ENCODE data around the gene ZNF341. TPM values are rescaled to one million over a fixed set of nuclear protein-coding genes. Genes with fewer than 3 reads are reported as not detected.

ZNF341 gene
- polyA plus RNA-seq, 1 experiment = 2.9 TPM

- Histone ChIP-seq H3K36me3 (ENCODE audit: control insufficient read depth, insufficient read depth, low read length) (peaks cover 3% of the 10 kb centered on the region), H3K4me3 (ENCODE audit: low read depth, low read length) (no peak overlapping the region), H3K27me3 (ENCODE audit: control insufficient read depth, insufficient read depth, low read length) (no peaks in the 10 kb centered on the region)
- CTCF ChIA-PET = no interaction called here
- POLR2A ChIA-PET = no interaction called here
- no peak for TF ChIP-seq CTCF (IDR thresholded peaks at IDR 0.05; ENCODE audit: insufficient read depth, low read depth, low read length)
- no peak for DNase-seq (ENCODE audit: low read depth)
Measured at GRCh38 chr20:33766686-33767085, 34.9 kb downstream of the ZNF341 start.

GRCh38 chr20:33767777-33768138 is 36.0 kb downstream of the ZNF341 start:
- H3K36me3 ChIP-seq (ENCODE audit: control insufficient read depth, insufficient read depth, low read length) = peaks cover 3% of the 10 kb centered on the region; the same call in 1 of the 2 replicates
- no peaks in the 10 kb centered on the region for H3K27me3 ChIP-seq (ENCODE audit: control insufficient read depth, insufficient read depth, low read length)
- DNase-seq (ENCODE audit: low read depth) = no peak
- H3K4me3 ChIP-seq (ENCODE audit: low read depth, low read length) = no peak overlapping the region
- no peak for TF ChIP-seq CTCF (IDR thresholded peaks at IDR 0.05; ENCODE audit: insufficient read depth, low read depth, low read length)
- CTCF ChIA-PET = interaction anchor here (0.6 to 0.7 kb wide), 2 partner anchors 14 to 23 kb away, joined by 3 read pairs; no protein-coding TSS in a partner anchor
- POLR2A ChIA-PET = no interaction called here

GRCh38 chr20:33769043-33769442 is 37.2 kb downstream of the ZNF341 start:
- ChIA-PET POLR2A (no interaction called here), CTCF (no interaction called here)

GRCh38 chr20:33770005-33770404 is 38.2 kb downstream of the ZNF341 start:
- no peak for TF ChIP-seq CTCF (IDR thresholded peaks at IDR 0.05; ENCODE audit: insufficient read depth, low read depth, low read length)
- DNase-seq (ENCODE audit: low read depth) = no peak
- Histone ChIP-seq H3K4me3 (ENCODE audit: low read depth, low read length) (no peak overlapping the region), H3K27me3 (ENCODE audit: control insufficient read depth, insufficient read depth, low read length) (no peaks in the 10 kb centered on the region), H3K36me3 (ENCODE audit: control insufficient read depth, insufficient read depth, low read length) (peaks cover 2% of the 10 kb centered on the region; the same call in 1 of the 2 replicates)
- POLR2A ChIA-PET = no interaction called here
- CTCF ChIA-PET = no interaction called here

More at GRCh38 chr20:33769043-33769442, 37.2 kb downstream of the ZNF341 start:
- Histone ChIP-seq H3K36me3 (ENCODE audit: control insufficient read depth, insufficient read depth, low read length) (peaks cover 3% of the 10 kb centered on the region; the same call in 1 of the 2 replicates), H3K4me3 (ENCODE audit: low read depth, low read length) (no peak overlapping the region), H3K27me3 (ENCODE audit: control insufficient read depth, insufficient read depth, low read length) (no peaks in the 10 kb centered on the region)
- no peak for DNase-seq (ENCODE audit: low read depth)
- TF ChIP-seq CTCF (IDR thresholded peaks at IDR 0.05; ENCODE audit: insufficient read depth, low read depth, low read length) = no peak

GRCh38 chr20:33771938-33772337 is 40.1 kb downstream of the ZNF341 start:
- DNase-seq (ENCODE audit: low read depth) = no peak

More at GRCh38 chr20:33771938-33772337, 40.1 kb downstream of the ZNF341 start:
- Histone ChIP-seq H3K4me3 (ENCODE audit: low read depth, low read length) (no peak overlapping the region), H3K27me3 (ENCODE audit: control insufficient read depth, insufficient read depth, low read length) (no peaks in the 10 kb centered on the region), H3K36me3 (ENCODE audit: control insufficient read depth, insufficient read depth, low read length) (no peaks in the 10 kb centered on the region; the same call in 1 of the 2 replicates)
- ChIA-PET CTCF (no interaction called here), POLR2A (no interaction called here)
- TF ChIP-seq CTCF (IDR thresholded peaks at IDR 0.05; ENCODE audit: insufficient read depth, low read depth, low read length) = no peak
